ENCODE results near the gene MAT1A. TPM values are rescaled to one million over a fixed set of nuclear protein-coding genes. Genes with fewer than 3 reads are reported as not detected.
"Not testable (repeated sequence)": the region's sequence is repeated elsewhere in the genome, so short reads cannot be mapped to it uniquely, and the experiment has no call there.

Gene MAT1A
- polyA plus RNA-seq, 3 donors, result 0.11 to 4.4 TPM; not detected in 1

DNA sequence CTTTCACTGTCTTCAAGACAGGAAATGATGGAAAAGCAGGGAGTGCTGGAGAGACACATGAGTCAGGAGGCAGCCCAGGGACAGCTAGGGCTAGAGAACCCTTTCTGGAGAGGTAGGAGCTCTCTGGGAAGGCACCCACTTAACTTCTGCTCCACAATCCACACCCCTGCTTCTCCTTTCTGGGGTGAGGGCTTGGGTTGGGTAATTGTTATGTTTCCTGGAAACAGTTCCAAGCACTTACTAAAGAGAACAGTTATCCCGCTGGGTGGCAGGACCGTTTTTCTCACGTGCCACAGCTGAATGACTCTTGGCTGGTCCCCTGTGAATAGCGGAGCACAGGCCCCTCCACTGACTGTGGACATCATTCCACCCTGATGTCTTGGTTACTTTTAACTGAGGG is 39.6 kb downstream of the MAT1A start:
- WGBS, 3 donors, result 17 to 69% (median 19%) methylated on average over 1 to 3 of the region's 4 CpGs

DNA sequence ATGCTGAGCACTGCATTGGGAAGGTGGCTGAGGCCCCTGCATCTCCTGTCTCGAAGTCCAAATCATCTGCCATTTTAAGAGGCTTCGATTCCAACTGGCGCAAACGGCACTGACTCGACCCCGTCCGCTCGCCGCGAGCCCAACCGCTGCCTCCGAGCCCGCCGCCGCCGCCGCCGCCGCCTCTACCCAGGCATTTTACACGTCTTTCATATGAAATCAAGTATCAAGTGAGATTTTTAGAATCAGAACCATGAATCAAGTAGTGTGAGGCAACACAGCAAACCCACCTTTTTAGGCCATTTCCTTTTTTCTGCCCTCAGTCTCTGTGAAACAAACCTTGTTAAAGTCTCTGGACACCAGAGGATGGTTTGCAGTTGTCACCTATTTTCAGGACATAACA is 41.8 kb downstream of the MAT1A start:
- H3K27ac ChIP-seq (ENCODE audit: low read depth, low read length), result not testable (repeated sequence)
- 92 to 96% (median 95%) methylated on average over 15 to 18 of the region's 20 CpGs for WGBS, 3 donors

More for the DNA sequence above, 39.6 kb downstream of the MAT1A start:
- not testable (repeated sequence) for H3K27ac ChIP-seq (ENCODE audit: low read depth, low read length)

DNA sequence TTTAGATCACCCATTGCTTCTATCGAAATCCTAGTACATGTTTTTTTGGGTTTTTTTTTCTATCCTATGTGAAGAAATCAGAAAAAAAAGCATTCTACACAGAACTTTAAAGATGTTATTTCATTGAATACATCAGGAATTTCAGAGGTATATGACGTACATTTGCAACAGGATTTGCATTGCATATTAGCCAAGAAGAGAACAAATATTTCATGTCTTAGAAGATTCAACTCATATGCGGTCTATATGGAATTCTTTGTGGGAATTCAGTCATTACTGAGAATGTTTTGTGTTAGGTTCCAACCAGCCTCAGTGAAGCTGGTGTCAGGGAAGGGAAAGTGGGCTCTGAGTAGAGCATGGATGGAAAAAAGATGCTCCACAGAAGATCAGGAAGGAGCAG is 45.1 kb downstream of the MAT1A start:
- WGBS, 3 donors, result 91 to 95% (median 94%) methylated on average over 3 of the region's 3 CpGs
- H3K27ac ChIP-seq (ENCODE audit: low read depth, low read length), result not testable (repeated sequence)

GRCh38 chr10:80242341-80242740 is 47.1 kb downstream of the MAT1A start:
- not testable (repeated sequence) for H3K27ac ChIP-seq (ENCODE audit: low read depth, low read length)
- 17 to 51% (median 40%) methylated on average over 1 to 2 of the region's 4 CpGs for WGBS, 3 donors

- 78 to 85% (median 83%) methylated on average over 5 of the region's 5 CpGs for WGBS, 3 donors
- not testable (repeated sequence) for H3K27ac ChIP-seq (ENCODE audit: low read depth, low read length)
Measured at GRCh38 chr10:80236457-80236856, 53.0 kb downstream of the MAT1A start.

GRCh38 chr10:80234331-80235235 is 54.9 kb downstream of the MAT1A start:
- 76 to 87% (median 80%) methylated on average over 11 of the region's 11 CpGs for WGBS, 3 donors

DNA sequence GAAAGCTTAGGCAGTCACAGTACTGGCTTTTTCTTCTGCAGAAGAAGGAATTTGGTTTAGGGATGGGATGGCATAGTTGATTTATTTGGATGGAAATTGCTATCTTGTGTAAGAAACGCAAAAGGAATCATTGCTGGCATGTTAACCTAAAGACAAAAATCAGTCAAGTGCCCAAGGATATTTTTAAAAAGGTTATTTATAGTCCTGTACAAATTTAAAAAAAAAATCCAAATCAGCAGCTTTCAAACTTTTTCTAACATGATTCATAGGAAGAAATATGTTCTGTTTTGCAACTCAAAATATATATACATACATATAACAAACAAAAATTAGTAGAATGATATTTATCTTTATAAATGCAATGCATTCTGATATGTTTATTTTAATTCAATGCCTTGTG is 55.6 kb downstream of the MAT1A start:
- 74 to 83% (median 81%) methylated on average over 1 of the region's 1 CpG for WGBS, 3 donors
- not testable (repeated sequence) for H3K27ac ChIP-seq (ENCODE audit: low read depth, low read length)

More at GRCh38 chr10:80234331-80235235, 54.9 kb downstream of the MAT1A start:
- H3K27ac ChIP-seq (ENCODE audit: low read depth, low read length), result not testable (repeated sequence)

DNA sequence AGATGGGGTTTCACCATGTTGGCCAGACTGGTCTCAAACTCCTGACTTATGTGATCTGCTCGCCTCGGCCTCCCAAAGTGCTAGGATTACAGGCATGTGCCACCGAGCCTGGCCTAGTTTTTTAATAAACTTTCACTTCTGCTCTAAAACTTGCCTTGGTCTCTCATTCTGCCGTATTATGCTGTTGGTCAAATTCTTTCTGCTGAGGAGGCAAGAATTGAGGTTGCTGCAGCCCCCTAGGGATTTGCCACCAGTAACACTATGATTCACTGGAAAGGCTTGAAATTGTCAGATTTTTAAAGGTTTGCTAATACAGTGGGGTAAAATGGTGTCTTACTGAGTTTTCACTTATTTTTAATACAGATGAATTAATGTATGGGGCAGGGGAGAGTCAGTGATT is 62.7 kb downstream of the MAT1A start:
- WGBS, 3 donors, result 44 to 87% (median 60%) methylated on average over 4 of the region's 4 CpGs
- not testable (repeated sequence) for H3K27ac ChIP-seq (ENCODE audit: low read depth, low read length)

- H3K27ac ChIP-seq (ENCODE audit: low read depth, low read length), result not testable (repeated sequence)
- WGBS, 3 donors, result 36 to 61% (median 59%) methylated on average over 2 of the region's 5 CpGs
Measured at GRCh38 chr10:80223031-80223419, 66.4 kb downstream of the MAT1A start.

Other genes starting within 250 kb of the MAT1A start
- 10 to 100 TPM in 1 of 3 donors, 1 to 10 TPM in 2; 9.2 to 15.1 (median 9.8) TPM for gene TMEM254, start 211.0 kb downstream of the MAT1A start, polyA plus RNA-seq
- 100 to 1,000 TPM in 1 of 3 donors, 10 to 100 TPM in 1, 1 to 10 TPM in 1; 4.7 to 101 (median 38.5) TPM for gene PLAC9, start 156.9 kb downstream of the MAT1A start, polyA plus RNA-seq
- gene ANXA11, start 84.1 kb downstream of the MAT1A start, polyA plus RNA-seq, result 100 to 1,000 TPM in 2 of 3 donors, 10 to 100 TPM in 1; 64.4 to 125 (median 117) TPM
- not detected for gene DYDC1, start 67.1 kb upstream of the MAT1A start, polyA plus RNA-seq
- gene DYDC2, start 67.1 kb upstream of the MAT1A start, polyA plus RNA-seq, result under 1 TPM in 1 of 3 donors, not detected in 2; 0.07 TPM
- gene PRXL2A, start 118.9 kb upstream of the MAT1A start, polyA plus RNA-seq, result 100 to 1,000 TPM in 2 of 3 donors, 10 to 100 TPM in 1; 68.8 to 543 (median 243) TPM
- gene TSPAN14, start 164.7 kb upstream of the MAT1A start, polyA plus RNA-seq, result 10 to 100 TPM; 29.5 to 82.7 (median 36.2) TPM
- gene SH2D4B, start 248.2 kb upstream of the MAT1A start, polyA plus RNA-seq, result under 1 TPM in 1 of 3 donors, not detected in 2; 0.04 TPM